Stomach (tissue), 4 donors: ENCODE data around the gene OR9Q1.

Source experiments
- CTCF ChIP-seq, 7 experiments: fragments of 450-650 bp in 4 of 7; fragments of 200-600 bp in 3 of 7; sonication (generic) in 3 of 7; IDR thresholded peaks; one replicate each; pipeline ENCODE4 v1.5.1; 2016 to 2019; ENCODE audit warnings: antibody characterized with exemption in 7 of 7, control low read depth in 2 of 7, mild to moderate bottlenecking in 1 of 7
- EP300 ChIP-seq: sonication (generic); formaldehyde crosslinking; IDR thresholded peaks from one replicate; pipeline ENCODE4 v1.6.1; 2017; ENCODE audit warnings: antibody characterized with exemption

GRCh38 chr11:58061813-58062212 is 38.1 kb downstream of the OR9Q1 start:
- TF ChIP-seq CTCF (IDR thresholded peaks at IDR 0.05) (no peak), EP300 (no peak)
